ENCODE measurements around the gene SLC16A13. TPM values are rescaled to one million over a fixed set of nuclear protein-coding genes. Genes with fewer than 3 reads are reported as not detected.
"Not testable (repeated sequence)": the region's sequence is repeated elsewhere in the genome, so short reads cannot be mapped to it uniquely, and the experiment has no call there.

Gene SLC16A13
- total RNA-seq, 1 donor from 2014 or later = 11.1 TPM

DNA sequence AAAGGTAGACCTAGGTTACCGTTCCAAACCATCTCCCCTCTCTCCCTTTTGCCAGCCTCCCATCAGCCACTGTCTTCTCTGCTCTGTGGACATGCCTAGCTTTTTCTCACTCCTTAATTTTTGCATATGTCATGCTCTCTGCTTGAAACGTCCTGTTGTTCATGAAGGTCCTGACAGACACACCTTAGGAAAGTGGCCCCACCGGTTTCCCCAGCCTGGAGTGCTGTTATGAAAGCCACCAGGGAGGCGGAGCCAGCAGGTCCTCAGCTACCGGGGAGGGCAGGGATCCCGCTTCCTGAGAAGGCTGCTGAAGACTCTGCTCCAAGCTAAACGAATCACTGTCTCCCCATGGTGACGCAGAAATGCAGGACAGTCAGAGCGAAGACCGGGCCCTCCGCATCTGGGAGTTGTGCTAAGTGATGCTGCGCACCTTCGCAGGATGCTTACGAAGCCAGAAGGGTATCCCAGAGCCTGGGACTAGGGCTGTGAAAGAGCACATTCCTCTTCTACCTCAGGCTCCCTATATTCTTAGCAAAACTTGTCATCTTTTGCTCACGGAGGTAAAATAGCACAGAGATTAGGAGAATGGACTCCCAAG lies 10.4 kb downstream of the SLC16A13 start:
- H3K27me3 Mint-ChIP-seq (ENCODE audit: low read depth) = peaks cover 79% of the 10 kb centered on the region
- no peaks in the 10 kb centered on the region for H3K9me3 Mint-ChIP-seq
- H3K36me3 Mint-ChIP-seq (ENCODE audit: low read depth) = no peaks in the 10 kb centered on the region
- H3K4me3 Mint-ChIP-seq = peak overlapping the region; percentile 55
- peaks cover 34% of the 10 kb centered on the region for H3K4me1 Mint-ChIP-seq
- H3K27ac Mint-ChIP-seq (ENCODE audit: unreplicated experiment) = no peak overlapping the region
- no peak for DNase-seq (ENCODE audit: low read depth, low spot score)
- TF ChIP-seq CTCF (conservative IDR thresholded peaks at IDR 0.05) = no peak

GRCh38 chr17:7046725-7047397 lies 11.0 kb downstream of the SLC16A13 start:
- not testable (repeated sequence) for H3K9me3 Mint-ChIP-seq; H3K27ac Mint-ChIP-seq (ENCODE audit: unreplicated experiment); DNase-seq (ENCODE audit: low read depth, low spot score); H3K36me3 Mint-ChIP-seq (ENCODE audit: low read depth)
- H3K4me3 Mint-ChIP-seq = peak overlapping the region; percentile 55
- peaks cover 28% of the 10 kb centered on the region for H3K4me1 Mint-ChIP-seq
- H3K27me3 Mint-ChIP-seq (ENCODE audit: low read depth) = peaks cover 73% of the 10 kb centered on the region

- TF ChIP-seq CTCF (conservative IDR thresholded peaks at IDR 0.05) = no peak
- no peaks in the 10 kb centered on the region for H3K36me3 Mint-ChIP-seq (ENCODE audit: low read depth)
These were observed 11.8 kb downstream of the SLC16A13 start for GRCh38 chr17:7047566-7047965.

GRCh38 chr17:7048968-7049367 lies 13.2 kb downstream of the SLC16A13 start:
- Mint-ChIP-seq H3K27ac (ENCODE audit: unreplicated experiment) (no peak overlapping the region), H3K36me3 (ENCODE audit: low read depth) (no peaks in the 10 kb centered on the region), H3K4me3 (no peak overlapping the region), H3K9me3 (no peaks in the 10 kb centered on the region), H3K27me3 (ENCODE audit: low read depth) (peaks cover 58% of the 10 kb centered on the region), H3K4me1 (peaks cover 26% of the 10 kb centered on the region)
- no peak for TF ChIP-seq CTCF (conservative IDR thresholded peaks at IDR 0.05)
- DNase-seq (ENCODE audit: low read depth, low spot score) = no peak

More at GRCh38 chr17:7047566-7047965, 11.8 kb downstream of the SLC16A13 start:
- Mint-ChIP-seq H3K4me1 (peaks cover 31% of the 10 kb centered on the region), H3K4me3 (no peak overlapping the region), H3K27ac (ENCODE audit: unreplicated experiment) (no peak overlapping the region), H3K9me3 (no peaks in the 10 kb centered on the region), H3K27me3 (ENCODE audit: low read depth) (peaks cover 70% of the 10 kb centered on the region)
- no peak for DNase-seq (ENCODE audit: low read depth, low spot score)

- not testable (repeated sequence) for H3K27ac Mint-ChIP-seq (ENCODE audit: unreplicated experiment); H3K36me3 Mint-ChIP-seq (ENCODE audit: low read depth); H3K4me3 Mint-ChIP-seq; DNase-seq (ENCODE audit: low read depth, low spot score); H3K9me3 Mint-ChIP-seq
- H3K4me1 Mint-ChIP-seq = peaks cover 26% of the 10 kb centered on the region
- peaks cover 45% of the 10 kb centered on the region for H3K27me3 Mint-ChIP-seq (ENCODE audit: low read depth)
These were observed 14.8 kb downstream of the SLC16A13 start for GRCh38 chr17:7050583-7050982.

GRCh38 chr17:7056386-7056785 lies 20.6 kb downstream of the SLC16A13 start:
- H3K27ac Mint-ChIP-seq (ENCODE audit: unreplicated experiment) = no peak overlapping the region
- peaks cover 8% of the 10 kb centered on the region for H3K27me3 Mint-ChIP-seq (ENCODE audit: low read depth)
- H3K4me1 Mint-ChIP-seq = peaks cover 4% of the 10 kb centered on the region
- no peaks in the 10 kb centered on the region for H3K9me3 Mint-ChIP-seq
- no peaks in the 10 kb centered on the region for H3K36me3 Mint-ChIP-seq (ENCODE audit: low read depth)
- DNase-seq (ENCODE audit: low read depth, low spot score) = no peak
- TF ChIP-seq CTCF (conservative IDR thresholded peaks at IDR 0.05) = no peak
- no peak overlapping the region for H3K4me3 Mint-ChIP-seq
